Endothelial cell of umbilical vein (primary cell): ENCODE results near the gene TXNL4A. TPM values are rescaled to one million over a fixed set of nuclear protein-coding genes. Genes with fewer than 3 reads are reported as not detected.

ENCODE experiments used
- BruUV-seq: library from RNA; stranded (reverse); fragments of 400-500 nt; replicated peaks from 2 replicates; lab custom pipeline; 2021; lab: Mats Ljungman, UMichigan
- CTCF ChIA-PET: fragments of 300-600, 350-600 bp; sonication (Branson Sonifier 250); formaldehyde crosslinking; loops from one replicate; lab custom pipeline; 2021; ENCODE audit warnings: antibody characterized with exemption, inconsistent platforms; lab: Charles Lee
- POLR2A ChIA-PET: fragments of 300-600, 350-600 bp; sonication (Branson Sonifier 250); formaldehyde crosslinking; loops from one replicate; lab custom pipeline; 2021; ENCODE audit warnings: antibody characterized with exemption, inconsistent platforms; lab: Charles Lee
- DNase-seq: peaks from one replicate; pipeline ENCODE4 v3.0.0-alpha.2; 2011; ENCODE audit warnings: low read depth, low spot score
- FAIRE-seq: peaks from 2 replicates; lab custom pipeline; 2011; peaks lifted over from hg19 to GRCh38; lab: Jason Lieb, UNC
- H2AFZ ChIP-seq: 2 replicates; pipeline ENCODE4 v1.6.0; 2012; ENCODE audit warnings: low read depth, low read length, control low read depth, inconsistent platforms
- H3K27ac ChIP-seq: 2 replicates; pipeline ENCODE4 v1.5.1; 2011; ENCODE audit warnings: low read depth, mild to moderate bottlenecking, control low read depth, low read length, moderate library complexity; ENCODE audit not compliant: insufficient read depth
- H3K27me3 ChIP-seq, 2 experiments: 2 replicates each; pipeline versions ENCODE4 v1.6.0 to v1.6.1; 2011; ENCODE audit warnings: low read length in 2 of 2, mixed read lengths in 1 of 2; ENCODE audit not compliant: control insufficient read depth in 2 of 2, insufficient read depth in 2 of 2
- H3K36me3 ChIP-seq, 2 experiments: 2 replicates in 1 of 2; 3 replicates in 1 of 2; pipeline ENCODE4 v1.5.1; 2011; ENCODE audit warnings: low read length in 2 of 2, mild to moderate bottlenecking in 1 of 2, moderate library complexity in 1 of 2; ENCODE audit not compliant: control insufficient read depth in 2 of 2, insufficient read depth in 2 of 2; ENCODE audit errors: extremely low read depth in 1 of 2
- H3K4me1 ChIP-seq: 3 replicates; pipeline ENCODE4 v1.5.1; 2011; ENCODE audit warnings: mild to moderate bottlenecking, low read length; ENCODE audit not compliant: control insufficient read depth, insufficient read depth; ENCODE audit errors: extremely low read depth
- H3K4me2 ChIP-seq: 2 replicates; pipeline ENCODE4 v1.6.1; 2011; ENCODE audit warnings: low read length, control low read depth, mixed read lengths; ENCODE audit not compliant: insufficient read depth
- H3K4me3 ChIP-seq, 3 experiments: fragments of 200-600 bp in 1 of 3; sonication (generic), shearing (Covaris generic) in 1 of 3; replicated peaks in 1 of 3; 2 replicates each; pipeline ENCODE4 v1.5.1; 2011 to 2016; ENCODE audit warnings: control low read depth in 3 of 3, low read length in 3 of 3, mild to moderate bottlenecking in 2 of 3, inconsistent platforms in 1 of 3, low read depth in 1 of 3, moderate library complexity in 1 of 3; ENCODE audit not compliant: insufficient read depth in 1 of 3
- H3K79me2 ChIP-seq: 2 replicates; pipeline ENCODE4 v1.6.0; 2012; ENCODE audit warnings: low read length, inconsistent platforms; ENCODE audit not compliant: control insufficient read depth, insufficient read depth
- H3K9ac ChIP-seq: replicated peaks from 2 replicates; pipeline ENCODE3; 2011; ENCODE audit warnings: low read length, control low read depth; ENCODE audit not compliant: insufficient read depth; ENCODE audit errors: extremely low read depth
- H3K9me1 ChIP-seq: replicated peaks from 3 replicates; pipeline ENCODE4 v1.6.0; 2011; ENCODE audit warnings: mild to moderate bottlenecking, low read length; ENCODE audit not compliant: control insufficient read depth, insufficient read depth; ENCODE audit errors: extremely low read depth
- H3K9me3 ChIP-seq: replicated peaks from 2 replicates; pipeline ENCODE4 v1.5.1; 2012; ENCODE audit warnings: low read length, inconsistent platforms; ENCODE audit not compliant: control insufficient read depth, insufficient read depth
- H4K20me1 ChIP-seq: replicated peaks from 2 replicates; pipeline ENCODE3; 2011; ENCODE audit warnings: mild to moderate bottlenecking, low read length; ENCODE audit not compliant: control insufficient read depth, insufficient read depth; ENCODE audit errors: extremely low read depth
- EZH2 ChIP-seq: IDR thresholded peaks from 2 replicates; pipeline ENCODE4 v1.6.1; 2012; ENCODE audit warnings: borderline replicate concordance, low read depth, mild to moderate bottlenecking, moderate library complexity, low read length, inconsistent platforms; ENCODE audit not compliant: severe bottlenecking
- FOS ChIP-seq: IDR thresholded peaks from 2 replicates; pipeline ENCODE4 v1.6.1; 2011; ENCODE audit warnings: mild to moderate bottlenecking, low read length, moderate library complexity, borderline replicate concordance; ENCODE audit not compliant: insufficient read depth
- GATA2 ChIP-seq: IDR thresholded peaks from 2 replicates; pipeline ENCODE4 v1.7.0; 2011; ENCODE audit warnings: low read depth, mild to moderate bottlenecking, moderate library complexity, mixed read lengths, low read length; ENCODE audit not compliant: insufficient read length, insufficient read depth
- JUN ChIP-seq: IDR thresholded peaks from 2 replicates; pipeline ENCODE4 v1.6.1; 2011; ENCODE audit warnings: borderline replicate concordance, low read depth; ENCODE audit not compliant: insufficient read length, insufficient read depth
- MYC ChIP-seq: IDR thresholded peaks from one replicate; pipeline ENCODE4 v1.6.1; 2011; ENCODE audit warnings: mild to moderate bottlenecking, low read depth, low read length
- POLR2A ChIP-seq: IDR thresholded peaks from 2 replicates; pipeline ENCODE4 v1.6.1; 2012; ENCODE audit warnings: low read depth, mild to moderate bottlenecking, control low read depth, low read length
- POLR2AphosphoS5 ChIP-seq: IDR thresholded peaks from 2 replicates; pipeline ENCODE4 v1.6.1; 2012; ENCODE audit warnings: low read depth, mild to moderate bottlenecking, control low read depth, low read length, moderate library complexity; ENCODE audit not compliant: insufficient read depth
- dilution Hi-C: fragments of 300-500 bp; cut with MboI; formaldehyde crosslinking; loops from one replicate; pipeline ENCODE4 v1.15.0; 2019; ENCODE audit warnings: low sequenced_read_pairs; ENCODE audit not compliant: extremely low pct_ligation_motif_present
- intact Hi-C: fragments of 100-400 bp; cut with micrococcal nuclease; formaldehyde crosslinking; loops from one replicate; pipeline ENCODE4 v1.10.0; 2022
- polyA plus RNA-seq, 4 experiments: library from polyadenylated mRNA; depleted of rRNA in 3 of 4; stranded (reverse) in 3 of 4; unstranded in 1 of 4; fragments of >200 nt; gene quantifications; 2 replicates each; pipeline versions ENCODE4 v1.2.1 to v1.2.3, GENCODE V29; 2011 to 2012; ENCODE audit warnings: missing spikeins in 1 of 4
- total RNA-seq: library from RNA; stranded (reverse); gene quantifications from 2 replicates; pipeline ENCODE4 v1.2.3, GENCODE V29; 2021
- TF ChIP-seq, protein P1 (sequence below): IDR thresholded peaks from 2 replicates; pipeline ENCODE4 v1.6.1; 2011; ENCODE audit not compliant: insufficient read depth, insufficient read length
- TF ChIP-seq, protein P2 (sequence below), 2 donors: IDR thresholded peaks; 1 replicate in 1 of 2; 2 replicates in 1 of 2; pipeline ENCODE4 v1.5.1; 2011; ENCODE audit warnings: low read length in 2 of 2, mild to moderate bottlenecking in 2 of 2, moderate library complexity in 2 of 2, control low read depth in 1 of 2, inconsistent platforms in 1 of 2, low read depth in 1 of 2; ENCODE audit not compliant: insufficient read depth in 1 of 2; ENCODE audit errors: extremely low read depth in 1 of 2

Gene TXNL4A
- total and polyA plus RNA-seq, 2 donors (not counting 3 experiments of a cell fraction or from before 2014, with no cell fraction given), result 148 to 172 TPM

DNA sequence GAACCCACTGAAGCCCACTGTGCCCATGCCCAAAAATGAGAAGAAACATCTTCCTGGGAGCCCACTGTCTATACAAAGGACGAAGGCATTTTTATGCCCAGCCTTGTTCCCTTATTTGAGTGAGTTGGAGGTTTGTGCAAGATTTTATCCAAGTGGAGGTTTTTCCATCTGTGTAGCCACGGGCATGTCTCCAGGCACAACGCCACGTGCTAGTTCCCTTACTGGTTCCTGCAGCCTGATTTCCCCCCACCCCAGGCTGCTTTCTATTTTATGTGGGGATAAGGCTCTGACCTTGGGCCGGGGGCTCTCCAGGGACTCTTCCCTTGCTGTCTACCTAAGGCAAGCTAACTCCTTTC lies 22.2 kb upstream of the TXNL4A start:
- H3K79me2 ChIP-seq, result no peaks in the 10 kb centered on the region
- no peak overlapping the region for H3K27ac ChIP-seq
- BruUV-seq, result no TSS peak
- no peak overlapping the region for H3K4me2 ChIP-seq
- H3K4me1 ChIP-seq, result no peaks in the 10 kb centered on the region
- no peak overlapping the region for H3K9ac ChIP-seq
- no peak for DNase-seq
- no peaks in the 10 kb centered on the region for H3K36me3 ChIP-seq
- intact Hi-C loops (no loop called here), dilution Hi-C loops (no loop called here)
- CTCF ChIA-PET, result no interaction called here
- no peaks in the 10 kb centered on the region for H4K20me1 ChIP-seq
- TF ChIP-seq POLR2A (no peak), JUN (no peak), MYC (no peak), EZH2 (no peak), FOS (no peak), POLR2AphosphoS5 (no peak), GATA2 (no peak)
- TF ChIP-seq, protein P1, sequence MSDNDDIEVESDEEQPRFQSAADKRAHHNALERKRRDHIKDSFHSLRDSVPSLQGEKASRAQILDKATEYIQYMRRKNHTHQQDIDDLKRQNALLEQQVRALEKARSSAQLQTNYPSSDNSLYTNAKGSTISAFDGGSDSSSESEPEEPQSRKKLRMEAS, result no peak
- TF ChIP-seq, protein P2, sequence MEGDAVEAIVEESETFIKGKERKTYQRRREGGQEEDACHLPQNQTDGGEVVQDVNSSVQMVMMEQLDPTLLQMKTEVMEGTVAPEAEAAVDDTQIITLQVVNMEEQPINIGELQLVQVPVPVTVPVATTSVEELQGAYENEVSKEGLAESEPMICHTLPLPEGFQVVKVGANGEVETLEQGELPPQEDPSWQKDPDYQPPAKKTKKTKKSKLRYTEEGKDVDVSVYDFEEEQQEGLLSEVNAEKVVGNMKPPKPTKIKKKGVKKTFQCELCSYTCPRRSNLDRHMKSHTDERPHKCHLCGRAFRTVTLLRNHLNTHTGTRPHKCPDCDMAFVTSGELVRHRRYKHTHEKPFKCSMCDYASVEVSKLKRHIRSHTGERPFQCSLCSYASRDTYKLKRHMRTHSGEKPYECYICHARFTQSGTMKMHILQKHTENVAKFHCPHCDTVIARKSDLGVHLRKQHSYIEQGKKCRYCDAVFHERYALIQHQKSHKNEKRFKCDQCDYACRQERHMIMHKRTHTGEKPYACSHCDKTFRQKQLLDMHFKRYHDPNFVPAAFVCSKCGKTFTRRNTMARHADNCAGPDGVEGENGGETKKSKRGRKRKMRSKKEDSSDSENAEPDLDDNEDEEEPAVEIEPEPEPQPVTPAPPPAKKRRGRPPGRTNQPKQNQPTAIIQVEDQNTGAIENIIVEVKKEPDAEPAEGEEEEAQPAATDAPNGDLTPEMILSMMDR (IDR thresholded peaks at IDR 0.05; ENCODE audit: extremely low read depth in 1 of 2, insufficient read depth in 1 of 2, low read depth in 1 of 2, low read length in 2 of 2), result no peak
- no peaks in the 10 kb centered on the region for H3K9me1 ChIP-seq
- H3K27me3 ChIP-seq, result no peaks in the 10 kb centered on the region
- POLR2A ChIA-PET, result no interaction called here
- no peak overlapping the region for H3K4me3 ChIP-seq
- no peaks in the 10 kb centered on the region for H3K9me3 ChIP-seq
- no peak overlapping the region for H2AFZ ChIP-seq
- FAIRE-seq, result no peak
